CD4-positive, alpha-beta T cell treated with Interleukin-12 subunit alpha and Interleukin-12 subunit beta, for 1 hour (primary cell): Measurements from ENCODE around the gene EP400.
A peak's percentile ranks its signal among the peaks of the same experiment; 100 is the strongest.
"Not testable (repeated sequence)": the region's sequence is repeated elsewhere in the genome, so short reads cannot be mapped to it uniquely, and the experiment has no call there.

Experiments
- DNase-seq: peaks from one replicate; pipeline ENCODE4 v3.0.0-alpha.2; 2020

The EP400 gene

DNA sequence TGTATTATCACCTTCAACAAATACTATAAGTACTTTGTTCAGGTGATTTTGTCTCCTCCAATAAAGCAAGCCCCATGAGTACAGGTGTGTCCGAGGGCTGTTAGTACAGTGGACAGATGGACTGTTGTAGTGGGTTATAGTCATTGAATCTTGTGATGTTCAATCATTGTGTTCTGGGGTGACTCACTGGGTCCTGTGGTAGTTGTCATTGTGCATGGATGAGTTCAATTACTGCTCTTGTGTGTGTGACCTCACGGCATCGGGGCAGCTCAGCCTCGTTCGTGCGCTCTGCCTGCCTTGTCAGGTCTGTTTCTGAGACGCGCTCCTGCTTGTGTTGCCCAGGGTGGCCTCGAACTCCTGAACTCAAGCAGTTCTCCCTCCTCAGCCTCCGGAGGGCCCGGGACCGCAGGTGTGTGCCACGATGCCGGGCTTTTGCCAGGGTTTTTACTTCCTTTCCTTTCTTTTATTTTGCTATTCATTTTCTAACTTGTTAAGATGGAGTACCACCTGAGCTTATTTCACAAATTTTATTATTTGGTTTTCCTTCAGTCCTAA lies 122.2 kb downstream of the EP400 start:
- DNase-seq = no peak

DNA sequence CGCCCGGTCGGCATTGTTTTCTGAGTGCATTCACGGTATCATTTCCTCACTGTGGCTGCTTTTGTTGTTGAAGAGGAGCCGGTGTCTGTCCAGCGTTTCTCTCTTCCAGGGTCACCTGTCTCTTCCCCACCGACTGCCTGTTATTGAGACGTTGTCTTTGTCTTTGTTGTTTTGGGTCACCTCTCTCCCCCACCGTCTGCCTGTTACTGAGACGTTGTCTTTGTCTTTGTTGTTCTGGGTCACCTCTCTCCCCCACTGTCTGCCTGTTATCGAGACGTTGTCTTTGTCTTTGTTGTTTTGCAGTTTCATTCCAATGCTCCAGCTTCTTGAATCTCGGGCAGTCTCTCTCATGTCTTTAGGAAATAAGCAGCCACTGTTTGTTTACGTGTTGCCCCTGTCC lies 124.5 kb downstream of the EP400 start:
- DNase-seq = no peak

DNA sequence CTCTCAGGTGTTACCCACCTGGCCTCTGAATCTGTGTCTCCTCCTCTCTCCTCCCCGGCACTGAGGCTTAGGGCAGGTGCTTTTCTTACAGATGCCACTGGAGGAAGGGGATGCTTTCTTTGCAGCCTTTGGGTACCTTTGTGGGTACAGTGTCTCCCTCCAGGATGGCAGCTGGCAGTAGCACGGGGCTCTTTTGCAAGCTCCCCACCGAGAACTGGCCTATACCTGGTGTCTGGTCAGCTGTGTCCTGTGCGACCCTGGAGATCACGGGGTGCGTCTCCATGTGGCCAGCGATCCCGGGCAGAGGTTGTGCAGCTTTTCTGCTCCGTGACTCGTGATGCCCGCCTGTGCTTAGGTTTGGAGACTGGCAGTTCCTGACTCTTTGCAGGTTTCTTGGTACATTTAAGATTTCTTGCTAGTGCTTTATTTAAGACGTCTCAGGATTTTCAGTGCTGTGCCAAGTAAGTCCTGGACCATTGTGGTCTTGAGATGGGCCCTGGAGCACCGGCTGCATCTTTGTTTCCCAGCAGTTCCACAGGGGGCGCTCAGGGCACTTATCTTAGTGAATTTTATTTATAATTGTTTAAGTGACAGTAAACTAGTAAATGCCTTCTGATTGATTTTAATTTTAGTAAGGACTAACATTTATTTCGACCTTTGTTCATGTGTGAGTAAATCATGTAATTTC lies 125.4 kb downstream of the EP400 start:
- DNase-seq = no peak

DNA sequence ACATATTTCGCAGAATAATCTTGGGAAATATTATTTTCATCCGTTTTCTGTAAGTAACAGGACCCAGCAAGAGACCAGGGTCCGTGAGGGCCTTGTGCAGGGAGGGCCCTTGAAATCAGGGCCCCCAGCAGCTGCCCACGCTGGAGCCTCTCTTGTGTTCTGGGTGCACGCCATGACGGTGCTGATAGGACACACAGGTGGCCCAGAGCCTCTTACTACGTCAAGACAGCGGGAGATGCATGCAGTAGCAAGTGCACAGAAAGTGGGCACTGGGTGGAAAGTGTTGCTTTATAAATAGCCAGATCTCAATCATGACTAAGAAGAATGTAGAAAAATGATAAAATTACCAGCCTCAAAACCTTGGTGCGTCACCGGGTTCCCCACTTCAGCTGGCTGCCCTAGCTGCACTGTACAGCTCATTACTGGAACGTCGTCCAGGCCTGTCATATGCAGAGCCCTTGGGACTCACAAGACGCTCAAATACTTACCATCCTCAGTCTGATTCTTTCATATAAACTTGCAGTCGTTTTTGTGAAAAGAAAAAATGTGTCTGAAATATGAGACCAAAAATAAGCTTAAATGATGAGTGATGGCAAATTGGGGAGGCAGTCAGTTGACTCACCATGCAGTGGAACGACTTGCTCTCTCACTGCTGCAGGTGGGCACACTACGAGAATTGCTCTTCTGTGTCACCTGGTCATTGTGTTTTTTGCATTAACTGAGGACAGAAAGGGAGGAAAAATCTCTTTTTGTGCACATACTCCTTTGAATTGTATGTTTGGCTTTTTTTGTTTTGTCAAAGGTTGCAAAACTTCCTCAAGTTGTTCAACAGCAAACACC lies 126.2 kb downstream of the EP400 start:
- no peak for DNase-seq

DNA sequence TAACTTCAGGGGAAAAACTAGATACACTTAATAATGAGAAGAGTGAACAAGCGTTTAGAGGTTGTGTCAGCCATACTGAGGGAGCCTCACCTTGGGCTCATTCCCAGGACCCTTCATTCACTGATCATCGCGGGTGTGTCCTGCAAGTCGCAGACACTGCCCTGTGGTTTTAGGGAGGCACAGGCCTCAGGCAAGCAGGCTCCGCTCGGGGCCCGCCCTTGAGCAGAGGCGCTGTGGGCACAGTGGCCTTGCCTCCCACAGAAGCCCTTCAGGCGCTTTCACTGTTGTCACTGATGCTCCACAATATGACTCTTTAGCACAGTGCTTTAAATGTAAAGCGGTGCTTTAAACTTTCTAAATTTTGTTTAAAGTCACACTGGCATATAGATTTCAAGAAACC lies 127.0 kb downstream of the EP400 start:
- DNase-seq = no peak

DNA sequence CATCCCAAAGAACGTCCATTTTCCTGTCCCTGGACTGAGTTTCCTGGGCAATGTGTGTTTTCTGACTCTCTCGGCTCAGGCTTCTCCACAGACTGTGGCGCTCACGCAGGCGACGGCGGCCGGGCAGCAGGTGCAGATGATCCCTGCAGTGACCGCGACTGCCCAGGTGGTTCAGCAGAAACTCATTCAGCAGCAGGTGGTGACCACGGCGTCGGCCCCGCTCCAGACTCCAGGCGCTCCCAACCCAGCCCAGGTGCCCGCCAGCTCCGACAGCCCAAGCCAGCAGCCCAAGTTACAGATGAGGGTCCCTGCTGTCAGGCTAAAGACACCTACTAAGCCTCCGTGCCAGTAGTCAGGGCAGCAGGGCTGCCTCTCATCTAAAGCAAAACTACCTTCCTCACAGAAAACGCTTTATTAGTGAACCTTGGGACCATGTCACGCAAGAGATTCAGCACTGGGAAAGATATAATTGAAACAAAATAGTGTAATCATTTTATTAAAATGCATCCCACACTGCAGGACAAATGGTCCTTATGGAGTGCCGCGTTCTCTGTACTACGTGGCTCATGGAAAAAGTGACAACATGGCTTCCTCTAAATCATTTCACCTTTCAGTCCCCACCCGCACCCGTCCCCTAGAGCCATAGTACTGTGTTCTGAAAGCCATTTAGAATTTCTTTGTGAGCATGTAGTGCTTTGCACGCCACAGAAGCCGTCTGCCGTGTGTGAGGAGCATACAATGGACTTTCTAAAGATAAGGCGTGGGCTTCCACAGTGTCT lies 127.8 kb downstream of the EP400 start:
- DNase-seq = no peak

DNA sequence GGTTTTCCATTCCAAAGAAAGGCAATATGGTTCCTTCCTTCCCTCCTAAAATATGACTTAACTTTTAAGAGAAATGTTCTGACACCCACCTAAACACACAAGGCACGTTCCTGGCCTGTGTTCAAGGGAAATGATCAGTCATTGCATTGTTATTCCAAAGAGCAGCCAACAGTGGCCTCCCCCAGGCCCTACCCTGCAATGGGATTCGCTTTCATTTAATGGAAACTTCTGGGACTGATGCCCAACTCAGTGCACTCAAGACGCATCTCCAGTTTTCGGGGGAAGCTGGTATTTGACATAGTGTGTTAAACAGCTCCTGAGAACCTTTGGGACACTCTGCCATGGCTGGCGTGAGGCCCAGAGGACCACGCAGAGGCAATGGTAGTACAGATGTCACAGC lies 128.4 kb downstream of the EP400 start:
- DNase-seq = no peak

DNA sequence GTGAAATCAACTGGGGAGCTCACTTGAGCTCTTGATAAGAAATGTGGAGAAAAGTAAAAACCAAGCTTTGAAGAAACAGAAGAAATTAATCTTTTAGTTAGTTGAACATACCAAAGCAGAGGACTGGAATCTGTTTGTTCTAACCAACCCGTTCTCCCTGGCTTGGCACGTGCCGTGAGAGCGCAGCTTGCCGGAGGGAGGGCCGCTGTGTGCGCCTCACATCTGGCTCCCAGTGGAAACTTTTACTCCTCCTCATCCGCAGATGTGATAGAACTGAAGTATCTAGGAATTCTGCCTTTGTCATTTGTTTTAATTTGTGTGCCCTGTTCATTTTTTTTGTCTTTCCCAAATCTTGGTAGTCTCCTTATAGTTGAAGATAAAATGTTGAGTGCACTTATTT lies 129.5 kb downstream of the EP400 start:
- no peak for DNase-seq

DNA sequence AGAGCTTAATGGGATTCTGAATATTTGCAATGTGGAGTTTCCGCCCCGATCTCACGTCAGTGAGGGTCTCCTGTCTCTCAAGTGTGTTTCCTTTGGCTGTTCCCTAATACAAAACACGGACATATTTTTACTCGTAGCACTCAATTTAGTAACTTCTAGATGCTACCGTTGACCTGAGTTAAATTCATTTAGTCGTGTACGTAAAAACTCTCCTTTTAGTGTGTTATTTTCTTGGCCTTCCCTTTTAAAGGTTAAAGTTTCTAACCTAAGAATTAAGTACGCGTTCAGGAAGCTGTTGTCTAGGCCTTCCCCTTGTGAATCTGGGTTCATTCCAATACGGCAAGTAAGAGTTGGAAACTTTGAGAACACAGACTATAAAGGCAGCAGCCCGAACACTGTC lies 130.0 kb downstream of the EP400 start:
- DNase-seq = no peak

DNA sequence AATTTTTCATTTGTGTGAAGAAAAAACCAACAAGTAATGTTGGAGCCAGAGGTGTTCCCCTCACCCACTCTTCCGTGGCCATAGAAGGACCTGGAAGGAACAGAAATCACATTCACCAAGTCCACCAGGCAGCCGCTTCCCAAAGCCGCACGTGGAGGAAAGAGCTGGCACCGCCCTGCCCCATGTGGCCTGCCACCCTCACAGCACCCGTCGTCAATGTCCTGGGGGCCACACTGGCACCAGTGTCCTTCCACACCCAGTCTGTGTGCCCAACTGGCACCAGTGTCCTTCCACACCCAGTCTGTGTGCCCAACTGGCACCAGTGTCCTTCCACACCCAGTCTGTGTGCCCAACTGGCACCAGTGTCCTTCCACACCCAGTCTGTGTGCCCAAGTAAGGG lies 130.8 kb downstream of the EP400 start:
- DNase-seq = not testable (repeated sequence)

DNA sequence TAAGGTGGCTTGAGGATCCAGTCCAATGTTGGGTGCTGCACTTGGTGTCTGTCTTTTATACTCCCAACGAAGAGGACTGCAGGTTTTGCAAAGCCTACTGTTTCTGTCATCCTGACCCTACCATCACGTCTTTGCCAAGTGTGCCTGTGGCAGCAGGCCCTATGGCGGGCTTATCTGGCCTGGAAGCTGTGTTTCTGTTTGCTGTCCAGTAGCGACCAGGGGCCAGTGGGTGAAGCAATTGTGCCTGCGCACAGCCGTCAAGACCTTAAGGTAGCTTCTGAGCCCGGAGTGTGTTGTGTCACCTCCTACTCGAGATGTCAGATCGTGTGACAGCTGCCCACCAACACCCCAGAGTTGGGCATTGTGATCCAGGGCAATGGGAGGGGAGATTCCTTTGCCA lies 131.7 kb downstream of the EP400 start:
- no peak for DNase-seq

DNA sequence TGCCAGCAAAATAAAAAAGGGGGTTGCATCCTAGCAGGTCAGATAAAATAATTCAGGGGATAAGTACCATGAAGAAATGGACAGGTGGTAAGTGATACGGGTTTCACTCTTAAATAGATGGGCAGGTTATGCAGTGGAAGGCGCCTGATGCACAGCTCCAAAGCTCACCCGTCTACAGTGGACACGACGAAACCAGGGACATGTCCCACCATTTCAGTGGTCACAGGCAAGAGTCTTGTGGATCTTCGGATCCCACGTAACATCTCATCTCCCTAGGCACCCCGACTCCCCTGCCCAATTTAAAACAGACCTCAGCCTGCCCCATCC lies 133.8 kb downstream of the EP400 start:
- no peak for DNase-seq

DNA sequence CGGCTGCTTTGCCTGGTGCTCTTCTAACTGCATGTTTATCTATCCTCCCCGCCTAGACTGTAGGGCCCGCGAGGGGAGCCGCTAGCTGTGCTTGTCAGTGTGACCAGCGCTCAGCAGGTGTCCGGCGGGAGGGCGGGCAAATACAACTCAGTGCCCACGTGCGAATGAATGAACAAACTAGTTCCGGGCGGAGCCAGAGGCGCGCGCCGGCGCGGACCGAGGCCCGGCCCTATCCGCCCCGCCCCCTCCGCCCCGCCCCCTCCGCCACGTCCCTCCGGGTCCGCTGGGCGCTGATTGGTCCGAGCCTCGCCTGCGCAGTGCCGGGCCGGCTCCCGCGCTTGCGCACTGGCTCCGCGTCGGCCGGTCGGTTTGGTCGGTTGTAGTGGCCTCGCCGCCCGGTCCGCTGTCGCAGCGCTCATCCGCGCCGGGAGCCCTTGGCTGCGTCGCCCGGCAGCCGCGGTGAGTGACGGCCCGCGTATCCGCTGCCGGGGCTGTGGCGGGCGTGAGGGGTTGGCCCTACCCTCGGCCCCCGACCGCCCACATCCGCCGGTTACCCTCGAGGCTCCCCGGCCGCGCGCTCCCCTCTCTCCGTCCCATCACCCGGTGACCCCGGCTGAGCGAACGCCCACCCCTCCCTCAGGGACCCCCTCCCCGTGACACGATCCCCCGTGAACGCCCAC lies 134.3 kb downstream of the EP400 start:
- peak; percentile 92 for DNase-seq

DNA sequence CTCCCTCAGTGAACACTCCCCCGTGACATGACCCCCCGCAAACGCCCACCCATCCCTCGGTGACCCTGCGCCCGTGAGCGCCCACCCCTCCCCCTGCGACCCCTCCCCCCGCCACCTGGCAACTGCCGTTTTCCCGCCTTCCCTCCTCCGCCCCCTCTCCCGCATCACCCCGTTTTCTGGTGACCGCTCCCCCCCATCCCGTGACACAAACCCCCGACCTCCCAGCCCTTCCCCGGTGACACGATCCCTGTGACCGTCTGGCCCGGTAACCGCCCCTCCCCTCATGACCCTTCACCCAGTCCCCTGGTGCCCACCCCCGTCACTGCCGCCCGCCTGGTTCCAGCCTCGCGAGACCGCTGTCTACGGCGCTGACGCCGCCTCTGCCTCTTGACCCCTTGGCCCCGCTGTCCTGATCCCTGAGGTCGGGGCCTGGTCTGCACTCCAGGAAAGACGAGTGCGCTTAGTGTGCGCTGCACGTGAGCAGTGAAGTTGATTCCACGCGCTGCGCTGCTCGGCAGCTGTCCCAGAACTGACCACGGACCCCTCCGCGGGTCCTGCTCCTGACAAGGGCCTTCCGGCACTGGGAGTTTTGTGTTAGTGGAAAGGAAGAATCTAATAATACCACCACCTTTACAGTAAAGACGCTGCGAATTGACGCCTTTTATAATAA lies 135.0 kb downstream of the EP400 start:
- peak; percentile 61 for DNase-seq

DNA sequence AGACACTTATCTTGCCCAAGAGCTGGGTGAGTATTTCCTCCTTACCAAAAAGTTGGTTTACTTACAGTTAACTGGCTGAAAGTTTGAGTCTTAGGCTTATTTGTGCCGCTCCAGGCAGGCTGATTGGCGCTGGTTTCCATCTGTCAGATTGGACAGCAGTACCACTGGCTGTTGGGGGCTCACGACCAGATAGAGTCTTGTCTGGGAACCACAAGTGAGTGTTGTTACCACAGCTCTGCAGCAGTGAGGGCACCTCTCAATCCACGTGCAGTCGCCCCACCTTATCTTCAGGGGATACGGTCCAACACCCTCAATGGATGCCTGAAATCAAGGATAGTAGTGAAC lies 135.5 kb downstream of the EP400 start:
- DNase-seq = peak; percentile 14

DNA sequence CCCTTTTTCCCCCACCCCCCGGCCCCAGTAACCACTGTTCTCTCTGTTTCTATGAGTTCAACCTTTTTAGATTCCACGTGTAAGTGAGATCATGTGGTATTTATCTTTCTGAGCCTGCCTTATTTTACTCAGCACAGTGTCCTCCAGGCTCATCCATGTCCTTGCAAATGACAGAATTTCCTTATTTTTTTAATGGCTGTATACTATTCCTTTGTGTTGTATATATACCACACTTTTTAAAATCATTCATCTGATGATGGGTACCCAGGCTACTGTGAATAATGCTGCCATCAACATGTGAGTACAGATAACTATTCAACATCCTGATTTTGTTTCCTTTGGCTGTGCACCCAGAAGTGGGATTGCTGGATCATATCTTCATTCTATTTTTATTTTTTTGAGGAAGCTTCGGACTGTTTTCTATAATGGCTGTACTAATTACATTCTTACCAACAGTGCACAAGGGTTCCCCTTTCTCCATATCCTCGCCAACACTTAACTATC lies 139.7 kb downstream of the EP400 start:
- no peak for DNase-seq

DNA sequence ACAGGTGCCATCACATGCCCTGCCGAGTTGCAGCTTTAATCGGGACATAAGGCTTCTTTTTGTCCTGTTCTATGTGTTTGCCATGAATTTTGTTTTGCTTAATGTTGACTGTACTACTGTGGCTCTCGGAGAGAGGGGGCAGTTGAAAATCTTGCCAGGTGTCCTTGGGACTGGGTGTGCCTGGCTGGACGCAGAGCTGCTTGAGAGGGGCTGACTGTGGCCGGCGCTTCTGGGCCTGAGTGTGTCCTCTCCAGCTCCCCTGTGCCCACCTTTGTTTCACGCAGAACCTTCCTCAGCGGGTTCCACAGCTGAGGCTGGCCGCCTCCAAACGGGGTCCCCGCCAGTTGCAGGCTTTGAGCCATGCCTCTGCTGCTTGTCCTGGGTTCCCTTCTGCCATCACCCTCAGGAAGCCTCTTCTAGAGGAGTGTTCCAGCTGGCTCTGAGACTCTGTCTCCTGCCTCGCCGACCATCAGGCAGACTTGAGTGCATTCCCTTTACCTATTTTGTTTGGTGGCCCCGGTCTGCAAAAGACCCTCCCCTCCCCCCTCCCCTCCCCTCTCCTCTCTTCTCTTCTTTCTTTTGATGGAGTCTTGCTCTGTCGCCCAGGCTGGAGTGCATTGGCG lies 144.6 kb downstream of the EP400 start:
- no peak for DNase-seq

DNA sequence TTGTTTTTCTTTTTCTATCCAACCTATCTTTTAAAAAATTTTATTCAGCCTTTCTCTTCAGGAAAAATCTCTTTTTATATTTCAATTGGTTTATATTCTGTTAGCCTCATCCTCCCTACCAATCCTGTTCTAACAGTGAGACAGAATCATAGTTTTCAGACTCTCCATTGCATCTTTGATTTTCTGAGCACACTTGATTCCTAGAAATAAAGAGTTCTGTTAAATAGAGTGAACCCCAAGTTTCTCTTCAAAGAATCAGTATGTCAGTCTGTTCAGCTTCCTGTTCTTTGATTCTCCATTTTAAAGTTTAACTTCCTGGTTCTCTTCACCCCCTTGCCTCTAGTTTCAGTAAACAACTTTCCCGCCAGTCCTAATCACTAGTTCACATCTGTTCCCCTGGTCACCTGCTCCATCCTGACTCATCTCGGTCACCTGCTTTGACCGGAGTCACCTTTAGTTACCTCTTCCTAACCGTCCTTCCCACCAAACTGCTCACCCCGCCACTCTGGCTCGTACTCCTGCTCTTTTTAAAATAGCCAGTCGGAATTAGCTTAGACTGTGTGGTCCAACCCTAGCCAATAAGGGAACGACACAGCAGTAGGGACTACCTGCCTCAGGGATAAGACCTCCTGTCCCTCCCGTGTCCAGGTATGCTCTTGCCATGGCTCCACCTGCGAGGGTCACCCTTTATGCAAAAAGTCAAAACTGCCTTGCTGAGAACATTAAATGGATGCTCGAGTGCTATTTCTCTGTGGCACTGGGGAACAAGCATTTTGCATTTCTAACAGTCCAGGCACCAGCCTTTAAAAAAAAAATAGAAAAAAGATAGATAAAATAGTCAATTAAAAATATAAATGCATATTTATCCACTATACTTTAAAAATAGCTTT lies 146.0 kb downstream of the EP400 start:
- DNase-seq = no peak

DNA sequence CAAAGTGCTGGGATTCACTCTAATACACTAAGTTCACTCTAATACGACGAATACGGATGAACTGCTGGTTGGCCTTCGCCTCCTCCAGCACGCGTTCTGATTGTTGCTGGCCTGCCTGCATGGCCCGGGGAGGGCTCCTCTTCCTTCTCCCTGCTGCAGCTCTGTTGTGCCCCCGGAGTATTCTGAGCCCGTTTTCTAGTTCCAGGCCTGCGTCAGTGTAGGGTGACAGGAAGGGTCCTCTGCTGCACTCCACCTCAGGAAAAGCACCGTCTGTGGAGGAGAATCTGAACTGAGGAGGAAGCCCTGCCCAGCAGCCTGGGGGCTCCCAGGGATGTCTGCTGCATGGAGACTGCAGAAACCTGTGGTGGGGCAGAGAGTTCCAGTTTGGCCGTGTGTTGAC lies 150.0 kb downstream of the EP400 start:
- no peak for DNase-seq

DNA sequence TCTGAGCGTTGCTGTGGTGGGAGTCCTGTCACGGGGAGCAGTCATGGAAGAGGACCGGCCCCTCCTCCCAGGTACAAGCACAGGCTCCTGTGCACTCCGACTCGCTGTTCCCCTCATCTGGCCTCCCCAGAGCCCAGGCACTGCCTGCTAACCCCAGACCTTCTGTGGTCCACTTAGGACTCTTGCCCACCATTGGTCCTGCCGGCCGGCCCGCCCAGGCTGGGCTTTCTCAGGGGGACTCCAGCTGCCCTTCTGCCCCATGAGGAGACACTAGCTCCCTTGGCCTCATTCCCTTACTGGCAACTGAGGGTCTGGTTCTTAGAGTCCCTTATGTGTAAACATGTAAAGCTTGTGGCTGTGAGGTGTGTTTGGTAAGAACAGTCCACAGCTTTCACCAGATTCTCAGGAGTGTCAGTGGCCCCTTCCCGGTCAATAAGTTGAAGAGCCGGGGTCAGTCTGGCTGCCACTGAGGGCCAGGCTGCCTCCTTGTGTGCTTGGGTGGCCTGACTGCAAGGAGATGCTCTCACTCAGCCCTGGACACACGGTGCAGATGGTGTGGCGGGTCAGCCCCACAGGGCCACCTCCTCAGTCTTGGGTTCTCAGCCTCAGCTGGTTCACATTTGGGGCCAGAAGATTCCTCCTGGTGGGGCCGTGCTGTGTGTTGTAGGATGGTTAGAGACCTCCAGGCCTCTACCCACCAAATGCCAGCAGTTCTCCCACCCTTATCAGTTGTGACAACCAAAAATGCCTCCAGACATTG lies 150.7 kb downstream of the EP400 start:
- DNase-seq = no peak
